GM19043 (cell line): Measurements from ENCODE around the gene CHID1.
A peak's percentile ranks its signal among the peaks of the same experiment; 100 is the strongest.

Experiments used
- ATAC-seq: cut with Tn5 transposase; IDR thresholded peaks from one replicate; pipeline ENCODE4 v1.9.1; 2021; ENCODE audit warnings: low read depth; ENCODE audit not compliant: unreplicated experiment

The CHID1 gene

GRCh38 chr11:910589-911030, at the start of gene CHID1:
Gene CHID1 (minus strand): TSS chr11:910810. CDS start chr11:904816, 5,994 bp downstream.
- ATAC-seq, result peak; percentile 89

- ATAC-seq, result no peak
These were observed 49.0 kb upstream of the CHID1 start for GRCh38 chr11:959608-960007.

- ATAC-seq, result no peak
These were observed 48.4 kb upstream of the CHID1 start for GRCh38 chr11:959027-959426.

- no peak for ATAC-seq
These were observed 47.5 kb upstream of the CHID1 start for GRCh38 chr11:958101-958500.

GRCh38 chr11:957212-957920, 46.8 kb upstream of the CHID1 start:
- ATAC-seq, result no peak

- ATAC-seq, result no peak
These were observed 44.8 kb upstream of the CHID1 start for GRCh38 chr11:955154-956063.

GRCh38 chr11:954392-955153, 44.0 kb upstream of the CHID1 start:
- ATAC-seq, result no peak

GRCh38 chr11:953512-953911, 42.9 kb upstream of the CHID1 start:
- no peak for ATAC-seq

- ATAC-seq, result no peak
These were observed 42.1 kb upstream of the CHID1 start for GRCh38 chr11:952406-953385.

- ATAC-seq, result no peak
These were observed 40.9 kb upstream of the CHID1 start for GRCh38 chr11:951507-951906.

GRCh38 chr11:947744-948143, 37.1 kb upstream of the CHID1 start:
- ATAC-seq, result no peak

GRCh38 chr11:945986-946385, 35.4 kb upstream of the CHID1 start:
- ATAC-seq, result no peak

- no peak for ATAC-seq
These were observed 34.3 kb upstream of the CHID1 start for GRCh38 chr11:944711-945470.

GRCh38 chr11:942823-943222, 32.2 kb upstream of the CHID1 start:
- no peak for ATAC-seq

- no peak for ATAC-seq
These were observed 30.0 kb upstream of the CHID1 start for GRCh38 chr11:940496-941135.

GRCh38 chr11:937841-938261, 27.2 kb upstream of the CHID1 start:
- ATAC-seq, result no peak

- no peak for ATAC-seq
These were observed 25.6 kb upstream of the CHID1 start for GRCh38 chr11:936199-936598.

- ATAC-seq, result no peak
These were observed 23.9 kb upstream of the CHID1 start for GRCh38 chr11:934527-934926.

GRCh38 chr11:933936-934335, 23.3 kb upstream of the CHID1 start:
- ATAC-seq, result no peak
